Caki2 (cell line): ENCODE data around the gene ZBTB7B. TPM values are rescaled to one million over a fixed set of nuclear protein-coding genes. Genes with fewer than 3 reads are reported as not detected.

Experiments
- DNase-seq: peaks from one replicate; pipeline ENCODE4 v3.0.0-alpha.2; 2015; ENCODE audit warnings: low read depth
- in situ Hi-C: cut with HindIII; loops from 2 replicates; pipeline ENCODE4 v1.10.0; 2016; ENCODE audit warnings: low sequenced_read_pairs, low pct_unique_long_range_greater_than_20kb, mixed read lengths
- total RNA-seq: library from RNA; depleted of rRNA; stranded (reverse); fragments of >200 nt; shearing (Covaris generic); gene quantifications from 2 replicates; pipeline ENCODE4 v1.2.3, GENCODE V29; 2014; ENCODE audit warnings: low replicate concordance

The ZBTB7B gene
- total RNA-seq, 1 experiment from 2014 or later: 22.8 TPM

DNA sequence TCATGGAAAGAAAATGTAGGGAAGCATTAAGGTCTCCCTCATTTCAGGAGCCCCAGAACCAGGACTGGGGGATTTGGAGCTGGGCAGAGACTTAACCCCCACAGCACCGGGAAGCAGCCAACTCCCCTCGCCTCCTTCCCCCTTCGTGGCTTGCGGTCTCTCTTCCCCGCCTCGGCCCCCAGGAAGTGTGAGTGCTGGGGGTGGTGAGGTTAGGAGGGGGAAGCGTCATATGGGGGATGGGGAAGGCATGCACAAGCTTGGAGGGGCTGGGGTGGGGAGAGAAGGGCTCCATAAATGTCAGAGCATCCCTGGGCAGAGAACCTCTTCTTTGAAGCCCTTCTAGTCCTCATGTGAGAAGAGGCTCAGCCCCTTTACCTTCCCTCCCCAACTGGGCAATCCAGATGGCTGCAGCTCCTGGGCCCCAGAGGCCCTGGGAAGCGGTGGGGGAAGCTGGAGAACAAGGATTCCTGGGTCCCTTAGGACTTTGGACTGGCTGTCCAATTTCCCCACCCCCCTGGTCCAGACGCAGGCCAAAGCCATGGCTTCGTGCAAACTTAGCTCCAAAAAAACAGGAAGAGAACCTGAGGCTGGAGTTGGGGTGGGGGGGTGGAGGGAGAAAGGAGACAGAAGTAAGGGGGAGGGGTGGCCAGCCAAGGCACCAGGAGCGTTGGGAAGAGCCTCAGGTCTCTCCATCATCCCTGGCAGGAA, 7.8 kb downstream of the ZBTB7B start:
- DNase-seq: no peak
- in situ Hi-C loops: no loop called here

GRCh38 chr1:155011004-155011416, 8.4 kb downstream of the ZBTB7B start:
- DNase-seq: no peak
- in situ Hi-C loops: no loop called here

GRCh38 chr1:155011437-155012025, 8.9 kb downstream of the ZBTB7B start:
- no peak for DNase-seq
- in situ Hi-C loops: no loop called here

GRCh38 chr1:155012026-155012546, 9.5 kb downstream of the ZBTB7B start:
- in situ Hi-C loops: no loop called here

GRCh38 chr1:155012776-155013602, 10.4 kb downstream of the ZBTB7B start:
- DNase-seq: no peak
- in situ Hi-C loops: no loop called here

More at GRCh38 chr1:155012026-155012546, 9.5 kb downstream of the ZBTB7B start:
- DNase-seq: peak; percentile 90

GRCh38 chr1:155013632-155014031, 11.0 kb downstream of the ZBTB7B start:
- in situ Hi-C loops: no loop called here

DNA sequence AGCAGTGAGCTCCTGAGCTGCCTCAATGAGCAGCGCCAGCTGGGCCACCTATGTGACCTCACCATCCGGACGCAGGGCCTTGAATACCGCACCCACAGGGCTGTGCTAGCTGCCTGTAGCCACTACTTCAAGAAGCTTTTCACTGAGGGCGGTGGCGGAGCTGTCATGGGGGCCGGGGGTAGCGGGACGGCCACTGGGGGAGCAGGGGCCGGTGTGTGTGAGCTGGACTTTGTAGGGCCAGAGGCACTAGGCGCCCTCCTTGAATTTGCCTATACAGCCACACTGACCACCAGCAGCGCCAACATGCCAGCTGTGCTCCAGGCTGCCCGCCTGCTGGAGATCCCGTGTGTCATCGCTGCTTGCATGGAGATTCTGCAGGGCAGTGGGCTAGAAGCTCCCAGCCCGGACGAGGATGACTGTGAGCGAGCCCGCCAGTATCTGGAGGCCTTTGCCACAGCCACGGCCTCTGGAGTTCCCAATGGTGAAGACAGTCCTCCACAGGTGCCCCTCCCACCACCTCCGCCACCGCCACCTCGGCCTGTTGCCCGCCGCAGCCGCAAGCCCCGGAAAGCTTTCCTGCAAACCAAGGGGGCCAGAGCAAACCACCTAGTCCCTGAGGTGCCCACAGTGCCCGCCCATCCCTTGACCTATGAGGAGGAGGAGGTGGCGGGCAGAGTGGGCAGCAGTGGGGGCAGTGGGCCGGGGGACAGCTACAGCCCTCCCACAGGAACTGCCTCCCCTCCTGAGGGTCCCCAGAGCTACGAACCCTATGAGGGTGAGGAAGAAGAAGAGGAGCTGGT, 12.3 kb downstream of the ZBTB7B start:
- in situ Hi-C loops: no loop called here
- DNase-seq: no peak

More at GRCh38 chr1:155013632-155014031, 11.0 kb downstream of the ZBTB7B start:
- DNase-seq: no peak

DNA sequence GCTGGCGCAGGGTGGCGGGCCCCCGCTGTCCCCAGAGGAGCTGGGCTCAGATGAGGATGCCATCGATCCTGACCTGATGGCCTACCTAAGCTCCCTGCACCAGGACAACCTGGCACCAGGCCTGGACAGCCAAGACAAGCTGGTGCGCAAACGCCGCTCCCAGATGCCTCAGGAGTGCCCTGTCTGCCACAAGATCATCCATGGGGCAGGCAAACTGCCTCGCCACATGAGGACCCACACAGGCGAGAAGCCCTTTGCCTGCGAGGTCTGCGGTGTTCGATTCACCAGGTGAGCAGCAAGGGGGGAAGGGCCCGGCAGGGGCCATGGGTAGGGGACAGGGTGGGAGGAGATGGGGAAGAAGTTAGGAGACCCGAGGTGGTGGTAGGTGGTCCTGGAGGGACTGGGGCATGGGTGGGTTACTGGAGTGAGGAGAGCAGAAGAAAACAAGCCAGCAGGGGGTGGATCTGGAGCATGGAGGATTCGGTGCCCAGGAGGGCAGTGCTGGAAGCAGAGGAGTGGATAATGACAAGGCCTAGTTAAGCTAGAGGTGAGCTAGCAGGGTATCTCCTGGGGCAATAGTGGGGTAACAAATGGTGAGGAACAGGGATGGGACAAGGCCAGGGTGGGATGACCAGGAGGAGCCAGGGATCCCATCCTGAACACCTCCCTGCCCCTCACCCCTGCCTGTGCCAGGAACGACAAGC, 13.1 kb downstream of the ZBTB7B start:
- DNase-seq: no peak
- in situ Hi-C loops: no loop called here

DNA sequence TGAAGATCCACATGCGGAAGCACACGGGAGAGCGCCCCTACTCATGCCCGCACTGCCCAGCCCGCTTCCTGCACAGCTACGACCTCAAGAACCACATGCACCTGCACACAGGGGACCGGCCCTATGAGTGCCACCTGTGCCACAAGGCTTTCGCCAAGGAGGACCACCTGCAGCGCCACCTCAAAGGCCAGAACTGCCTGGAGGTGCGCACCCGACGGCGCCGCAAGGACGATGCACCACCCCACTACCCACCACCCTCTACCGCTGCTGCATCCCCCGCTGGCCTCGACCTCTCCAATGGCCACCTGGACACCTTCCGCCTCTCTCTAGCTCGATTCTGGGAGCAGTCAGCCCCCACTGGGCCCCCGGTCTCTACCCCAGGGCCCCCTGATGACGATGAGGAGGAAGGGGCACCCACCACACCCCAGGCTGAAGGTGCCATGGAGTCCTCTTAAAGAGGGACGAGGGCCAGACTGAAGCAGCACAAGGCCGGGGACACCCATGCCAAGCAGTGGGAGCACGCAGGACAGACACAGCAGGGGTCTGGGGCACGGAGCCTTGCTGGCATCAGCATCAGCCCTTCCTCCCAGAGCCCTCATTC, 13.7 kb downstream of the ZBTB7B start:
- in situ Hi-C loops: no loop called here

DNA sequence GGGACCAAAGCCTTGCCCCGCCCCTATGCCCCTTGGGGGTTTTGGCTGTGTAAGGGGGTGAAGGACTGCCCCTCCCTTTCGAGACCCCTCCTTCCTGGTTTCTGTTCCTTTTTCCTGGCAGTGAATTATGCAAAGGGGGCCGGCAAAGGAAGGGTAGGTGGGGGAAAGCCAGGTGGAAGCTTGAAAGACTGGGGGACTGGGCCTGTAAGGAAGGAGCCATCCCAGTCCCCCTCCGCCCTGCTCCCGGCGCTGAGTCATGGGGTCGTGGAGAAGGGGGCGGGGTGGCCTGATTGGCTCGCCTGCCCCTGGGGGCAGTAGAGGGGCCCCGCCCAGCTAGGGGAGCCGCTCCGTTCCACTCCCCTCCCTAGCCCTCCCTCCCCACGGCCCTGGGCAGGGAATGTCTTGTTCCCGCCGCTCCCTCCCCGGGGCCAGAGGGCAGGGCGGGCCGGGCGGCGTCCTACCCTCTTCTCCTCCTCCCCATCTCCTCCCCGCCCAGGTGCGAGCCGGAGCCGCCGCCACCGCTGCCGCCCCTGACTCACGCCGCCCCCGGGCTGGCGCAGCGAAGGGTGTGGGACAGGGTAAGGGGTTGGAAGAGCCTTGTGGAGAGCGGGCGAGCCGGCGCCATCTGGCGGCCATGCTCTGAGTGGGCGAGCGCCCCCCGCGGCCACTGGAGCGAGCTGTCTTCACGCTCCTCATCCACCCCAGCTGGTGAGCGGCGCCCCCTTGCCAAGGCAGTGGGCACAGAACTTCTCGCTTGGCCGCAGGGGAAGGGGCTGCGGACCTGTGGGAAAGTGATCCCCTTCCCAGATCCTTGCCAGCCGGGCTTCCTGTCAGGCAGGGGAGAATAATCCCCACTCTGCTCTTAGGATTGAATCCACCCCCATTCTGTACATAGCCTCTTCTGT, 14.7 kb downstream of the ZBTB7B start:
- in situ Hi-C loops: no loop called here
- peak; percentile 99 for DNase-seq

More for the DNA sequence above, 13.7 kb downstream of the ZBTB7B start:
- no peak for DNase-seq

DNA sequence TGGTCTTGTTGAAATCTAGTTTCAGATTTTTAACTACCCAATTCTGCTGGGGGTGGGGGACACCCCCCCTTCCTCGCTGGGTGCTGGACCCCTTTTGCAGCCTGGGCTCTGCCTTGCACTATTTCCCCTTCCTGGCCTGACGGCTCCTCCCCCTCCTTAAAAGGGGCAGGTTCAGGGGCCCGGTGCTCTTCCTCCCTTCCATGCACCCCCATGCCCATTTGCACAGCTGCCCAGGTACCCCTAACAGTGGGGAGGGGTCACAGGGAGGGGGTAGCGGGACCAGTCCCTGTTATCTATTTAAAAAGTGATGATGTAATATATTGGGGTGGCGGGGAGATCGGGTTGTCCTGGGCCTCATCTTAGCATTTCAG, 15.3 kb downstream of the ZBTB7B start:
- in situ Hi-C loops: no loop called here

DNA sequence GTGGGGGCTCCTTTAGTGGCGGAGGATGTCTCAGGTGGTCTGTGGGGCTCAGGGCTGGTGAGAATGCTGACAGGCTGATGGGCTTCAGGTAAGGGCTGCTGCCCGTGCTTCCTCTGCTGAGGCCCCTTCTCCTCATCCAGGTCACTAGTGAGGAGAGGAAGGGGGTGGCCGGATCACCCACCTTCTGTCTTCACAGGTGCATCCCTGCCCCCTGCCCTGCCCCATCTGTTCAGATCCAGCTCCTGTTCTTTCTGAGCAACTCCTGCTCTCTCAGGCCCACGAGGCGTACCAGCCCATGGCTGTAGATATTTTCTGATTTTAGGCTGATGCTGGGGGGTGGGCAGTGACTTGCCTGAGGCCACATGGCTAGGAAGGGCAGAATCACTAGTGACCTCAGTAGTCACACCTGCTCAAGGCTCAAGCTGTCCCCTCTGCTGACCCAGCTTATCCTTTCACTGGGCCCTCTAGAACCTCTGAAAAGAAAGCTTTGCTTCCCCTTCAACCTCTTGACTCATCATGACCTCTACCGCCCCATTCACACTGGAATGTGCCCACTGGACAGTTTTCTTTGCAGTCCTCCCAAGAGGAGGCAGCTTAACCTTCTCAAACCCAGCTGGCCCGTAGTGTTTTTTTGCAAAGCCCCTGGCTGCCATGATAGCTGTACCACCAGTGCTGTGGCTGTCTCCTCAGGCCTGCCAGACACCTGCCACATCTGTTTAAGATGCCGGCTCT, 16.2 kb downstream of the ZBTB7B start:
- in situ Hi-C loops: no loop called here
- no peak for DNase-seq

More for the DNA sequence above, 15.3 kb downstream of the ZBTB7B start:
- DNase-seq: no peak

- no peak for DNase-seq
- in situ Hi-C loops: no loop called here
These were observed 17.0 kb downstream of the ZBTB7B start for GRCh38 chr1:155019377-155020245.

- DNase-seq: no peak
- in situ Hi-C loops: no loop called here
These were observed 19.7 kb downstream of the ZBTB7B start for GRCh38 chr1:155022136-155022926.
